Measurements from ENCODE around the gene PDHA1.

GRCh38 chrX:19343535-19344408 lies at the start of gene PDHA1:
- TF ChIP-seq CTCF (IDR thresholded peaks at IDR 0.05) = no peak
- TF ChIP-seq POLR2A (IDR thresholded peaks at IDR 0.05) = peak; percentile 59 to 74
